Measurements from ENCODE around the gene ATP2B3.

DNA sequence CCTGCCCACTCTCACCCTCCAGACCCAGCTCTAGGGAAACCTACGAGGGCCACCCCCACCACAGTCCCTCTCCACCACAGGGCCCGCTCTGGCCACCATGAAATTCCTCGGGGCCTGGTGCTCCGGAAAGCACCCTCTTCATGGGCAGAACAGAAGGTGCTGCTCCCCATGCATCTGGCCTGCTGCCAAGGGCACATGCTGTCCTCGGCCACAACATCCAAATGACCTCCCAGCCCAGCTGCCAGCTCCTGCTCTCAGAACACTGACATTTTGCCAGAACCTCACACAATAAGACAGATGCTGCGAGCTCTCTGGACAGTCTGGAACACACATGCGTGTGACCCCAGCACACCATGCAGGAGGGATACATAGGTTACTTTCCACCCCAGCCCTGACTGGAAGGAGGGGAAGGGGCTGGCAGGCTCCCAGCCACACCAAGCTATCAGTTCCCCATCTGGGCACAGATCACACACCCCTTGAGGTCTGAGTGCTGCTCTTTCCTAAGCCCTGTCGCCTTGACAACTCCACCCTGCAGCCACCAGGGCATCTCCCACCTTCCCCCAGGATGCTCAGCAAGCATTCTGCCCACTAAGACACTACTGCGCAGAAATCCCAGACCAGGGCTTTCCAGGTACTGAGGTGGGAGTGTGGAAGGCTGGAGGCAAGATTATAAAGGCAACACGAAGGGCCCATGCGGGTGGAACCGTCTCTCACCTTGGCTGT lies 75.7 kb downstream of the ATP2B3 start:
- no peak for TF ChIP-seq POLR2AphosphoS5 (IDR thresholded peaks at IDR 0.05; ENCODE audit: low read depth, low read length)
- no peak for TF ChIP-seq POLR2A (IDR thresholded peaks at IDR 0.05; ENCODE audit: low read depth, low read length)
